Choroid plexus epithelial cell (primary cell): ENCODE data around the gene RYR2.

ENCODE experiments used
- DNase-seq: peaks from one replicate; pipeline ENCODE4 v3.0.0-alpha.2; 2010; ENCODE audit warnings: low read depth
- H3K4me3 ChIP-seq: 2 replicates; pipeline ENCODE4 v1.5.1; 2011; ENCODE audit warnings: low read depth, mild to moderate bottlenecking, control low read depth, low read length, moderate library complexity
- TF ChIP-seq, protein P1 (sequence below): conservative IDR thresholded peaks from 2 replicates; pipeline ENCODE4 v1.5.1; 2011; ENCODE audit warnings: low read depth, mild to moderate bottlenecking, control low read depth, inconsistent platforms, low read length, moderate library complexity

Gene RYR2

DNA sequence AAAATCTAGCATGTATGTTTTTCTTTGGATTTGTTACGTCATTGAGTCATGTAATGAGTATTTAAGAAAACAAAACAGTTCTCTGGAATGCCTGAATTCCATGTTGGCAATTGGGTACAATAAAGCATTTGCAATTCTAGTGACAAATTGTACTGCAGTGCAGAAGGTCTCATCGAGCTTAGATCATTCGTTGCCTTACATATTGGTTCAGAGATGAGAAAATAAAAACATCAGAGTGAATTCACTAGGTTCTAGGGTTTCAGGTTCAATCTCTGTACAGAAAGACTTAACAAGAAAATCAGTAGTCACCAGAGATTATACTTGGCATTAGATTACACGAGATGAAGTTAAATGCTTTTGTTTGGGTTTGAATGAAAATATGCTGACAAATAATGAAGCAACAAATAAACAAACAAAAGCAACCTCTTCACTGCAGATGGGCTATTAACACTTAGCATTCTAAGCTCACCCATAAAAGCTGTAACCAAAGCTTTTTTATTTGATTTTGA lies 124.7 kb downstream of the RYR2 start:
- TF ChIP-seq, protein P1, sequence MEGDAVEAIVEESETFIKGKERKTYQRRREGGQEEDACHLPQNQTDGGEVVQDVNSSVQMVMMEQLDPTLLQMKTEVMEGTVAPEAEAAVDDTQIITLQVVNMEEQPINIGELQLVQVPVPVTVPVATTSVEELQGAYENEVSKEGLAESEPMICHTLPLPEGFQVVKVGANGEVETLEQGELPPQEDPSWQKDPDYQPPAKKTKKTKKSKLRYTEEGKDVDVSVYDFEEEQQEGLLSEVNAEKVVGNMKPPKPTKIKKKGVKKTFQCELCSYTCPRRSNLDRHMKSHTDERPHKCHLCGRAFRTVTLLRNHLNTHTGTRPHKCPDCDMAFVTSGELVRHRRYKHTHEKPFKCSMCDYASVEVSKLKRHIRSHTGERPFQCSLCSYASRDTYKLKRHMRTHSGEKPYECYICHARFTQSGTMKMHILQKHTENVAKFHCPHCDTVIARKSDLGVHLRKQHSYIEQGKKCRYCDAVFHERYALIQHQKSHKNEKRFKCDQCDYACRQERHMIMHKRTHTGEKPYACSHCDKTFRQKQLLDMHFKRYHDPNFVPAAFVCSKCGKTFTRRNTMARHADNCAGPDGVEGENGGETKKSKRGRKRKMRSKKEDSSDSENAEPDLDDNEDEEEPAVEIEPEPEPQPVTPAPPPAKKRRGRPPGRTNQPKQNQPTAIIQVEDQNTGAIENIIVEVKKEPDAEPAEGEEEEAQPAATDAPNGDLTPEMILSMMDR, result no peak
- DNase-seq, result no peak
- no peak overlapping the region for H3K4me3 ChIP-seq

DNA sequence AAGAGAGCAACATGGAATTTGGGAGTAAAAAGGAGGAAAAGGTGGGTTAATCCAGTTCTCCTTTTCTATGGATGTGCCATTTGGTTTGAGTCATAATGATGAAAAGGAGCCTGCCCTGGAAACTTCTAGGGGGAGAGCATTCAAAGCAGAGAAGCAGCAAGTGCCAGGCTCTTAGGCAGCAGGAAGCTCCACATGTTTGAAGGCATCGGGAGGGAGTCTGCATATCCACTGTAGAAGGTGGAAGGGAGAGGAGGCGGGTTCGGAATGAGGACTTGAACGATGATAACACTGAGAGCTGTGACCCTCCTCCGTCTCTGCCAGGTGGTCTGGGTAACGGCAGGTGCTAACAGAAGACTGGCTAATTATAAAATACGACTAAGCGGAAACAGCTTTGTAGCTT lies 128.2 kb downstream of the RYR2 start:
- no peak overlapping the region for H3K4me3 ChIP-seq
- no peak for DNase-seq
- TF ChIP-seq, protein P1, result no peak

DNA sequence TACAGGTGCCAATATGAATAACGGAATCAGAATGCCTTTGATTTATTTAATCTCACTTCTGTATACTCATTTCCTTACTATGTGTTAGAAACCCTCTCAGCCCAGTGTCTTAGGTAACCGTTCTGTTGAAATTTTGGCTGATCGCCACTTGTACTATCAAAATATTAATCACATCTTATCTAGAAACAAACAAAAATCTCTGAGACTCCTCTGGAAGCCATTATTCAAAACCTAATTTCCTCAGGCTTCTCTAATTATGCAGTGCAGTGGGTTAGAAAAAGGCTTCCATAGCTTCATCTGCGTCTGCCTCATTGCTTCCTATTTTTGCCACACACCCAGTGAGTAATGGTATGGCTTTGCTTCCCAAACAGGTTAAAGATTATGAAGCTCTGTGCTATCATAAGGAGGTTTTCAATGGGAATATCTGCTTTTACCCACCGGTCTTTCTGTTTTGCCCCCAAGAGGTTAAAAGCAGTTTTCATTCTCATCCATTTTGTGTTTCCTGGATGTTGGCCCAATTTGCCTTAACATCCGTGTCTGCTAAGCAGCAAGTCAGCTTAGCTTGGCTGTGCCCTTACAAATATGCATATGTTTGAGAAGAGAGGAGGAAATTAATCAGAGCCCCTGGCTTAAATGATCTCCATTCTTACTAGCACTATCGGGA lies 129.6 kb downstream of the RYR2 start:
- TF ChIP-seq, protein P1, result no peak
- no peak for DNase-seq
- no peak overlapping the region for H3K4me3 ChIP-seq

DNA sequence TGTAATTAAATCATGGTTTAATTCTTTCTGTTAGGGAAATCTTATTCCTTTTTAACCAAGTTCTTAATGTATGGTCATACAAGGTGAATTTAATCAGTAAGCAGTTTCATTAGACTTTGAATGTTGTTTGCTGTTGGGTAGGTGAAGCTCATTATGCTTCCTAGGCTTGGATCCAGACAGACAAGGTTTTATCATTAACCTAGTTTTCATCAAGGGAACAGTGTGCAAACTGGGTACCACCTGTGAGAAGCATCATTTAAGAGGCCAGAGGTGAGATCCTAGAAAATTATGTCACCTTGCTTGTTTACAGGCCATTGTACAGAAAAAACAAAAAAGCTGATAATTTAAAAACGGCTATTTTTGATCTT lies 130.1 kb downstream of the RYR2 start:
- DNase-seq, result no peak
- TF ChIP-seq, protein P1, result no peak

DNA sequence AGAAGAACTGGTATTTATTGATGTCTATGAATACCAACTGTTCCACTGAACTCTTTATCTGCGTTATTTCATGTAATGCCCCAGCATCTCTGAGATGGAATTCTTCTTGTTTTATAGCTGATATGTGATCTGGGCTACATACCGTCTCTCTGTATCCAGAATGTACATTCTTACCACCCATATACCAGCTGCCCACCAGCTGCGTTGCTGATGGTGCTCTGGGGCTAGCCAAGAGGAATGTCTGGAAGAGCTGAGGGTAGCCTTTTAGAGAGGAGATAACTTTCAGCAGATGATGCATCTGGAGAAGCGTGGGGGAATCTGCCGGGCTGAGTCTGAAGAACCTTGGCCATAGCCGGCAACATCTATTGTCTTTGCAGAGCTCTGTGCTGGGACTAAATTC lies 137.5 kb downstream of the RYR2 start:
- TF ChIP-seq, protein P1, result no peak
- no peak overlapping the region for H3K4me3 ChIP-seq
- DNase-seq, result no peak

More for the DNA sequence above, 130.1 kb downstream of the RYR2 start:
- no peak overlapping the region for H3K4me3 ChIP-seq

DNA sequence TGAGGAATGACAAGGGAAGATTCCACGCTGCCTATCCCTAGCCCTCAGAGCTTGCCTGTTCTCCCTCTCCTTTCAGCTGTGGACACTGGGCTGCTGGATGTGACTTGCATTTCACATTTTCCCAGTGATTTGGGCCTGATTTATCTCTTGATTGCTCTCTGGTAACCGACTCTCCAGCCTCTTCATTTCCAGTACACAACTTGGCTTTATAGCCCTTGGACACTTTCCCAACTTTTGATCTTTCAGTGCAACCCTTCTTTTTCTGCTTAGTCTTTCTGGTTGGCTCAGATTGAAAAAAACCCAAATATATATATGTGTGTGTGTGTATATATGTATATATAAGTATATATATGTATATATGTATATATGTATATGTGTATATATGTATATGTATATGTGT lies 138.3 kb downstream of the RYR2 start:
- DNase-seq, result no peak
- TF ChIP-seq, protein P1, result no peak
- H3K4me3 ChIP-seq, result no peak overlapping the region

DNA sequence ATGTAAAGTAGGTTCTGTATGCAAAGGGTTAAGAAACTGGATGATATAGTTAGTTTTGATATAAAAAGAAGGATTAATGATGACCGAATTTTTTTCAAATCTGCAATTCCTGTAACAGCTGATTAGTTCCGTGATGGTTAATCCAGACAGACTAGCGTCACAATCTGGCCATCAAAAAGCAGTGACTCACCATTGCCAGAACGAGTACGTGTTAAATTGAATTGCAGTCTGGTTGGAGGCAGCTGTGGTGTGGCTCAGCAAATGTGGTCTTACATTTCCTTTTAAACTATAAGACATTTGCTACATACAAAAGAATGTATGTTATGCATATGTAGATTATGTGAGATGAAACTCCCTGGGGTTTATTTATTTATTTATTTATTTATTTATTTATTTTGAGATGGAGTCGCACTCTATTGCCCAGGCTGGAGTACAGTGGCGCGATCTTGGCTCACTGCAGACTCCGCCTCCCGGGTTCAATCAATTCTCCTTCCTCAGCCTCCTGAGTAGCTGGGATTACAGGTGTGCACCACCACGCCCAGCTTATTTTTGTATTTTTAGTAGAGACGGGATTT lies 139.8 kb downstream of the RYR2 start:
- DNase-seq, result no peak
- no peak overlapping the region for H3K4me3 ChIP-seq
- TF ChIP-seq, protein P1, result no peak
